GM21447 (cell line): ENCODE measurements around the gene PCDHGA8.
"Not testable (repeated sequence)": the region's sequence is repeated elsewhere in the genome, so short reads cannot be mapped to it uniquely, and the experiment has no call there.

Experiments used
- ATAC-seq: cut with Tn5 transposase; IDR thresholded peaks from one replicate; pipeline ENCODE4 v1.9.1; 2021; ENCODE audit not compliant: unreplicated experiment

Gene PCDHGA8

DNA sequence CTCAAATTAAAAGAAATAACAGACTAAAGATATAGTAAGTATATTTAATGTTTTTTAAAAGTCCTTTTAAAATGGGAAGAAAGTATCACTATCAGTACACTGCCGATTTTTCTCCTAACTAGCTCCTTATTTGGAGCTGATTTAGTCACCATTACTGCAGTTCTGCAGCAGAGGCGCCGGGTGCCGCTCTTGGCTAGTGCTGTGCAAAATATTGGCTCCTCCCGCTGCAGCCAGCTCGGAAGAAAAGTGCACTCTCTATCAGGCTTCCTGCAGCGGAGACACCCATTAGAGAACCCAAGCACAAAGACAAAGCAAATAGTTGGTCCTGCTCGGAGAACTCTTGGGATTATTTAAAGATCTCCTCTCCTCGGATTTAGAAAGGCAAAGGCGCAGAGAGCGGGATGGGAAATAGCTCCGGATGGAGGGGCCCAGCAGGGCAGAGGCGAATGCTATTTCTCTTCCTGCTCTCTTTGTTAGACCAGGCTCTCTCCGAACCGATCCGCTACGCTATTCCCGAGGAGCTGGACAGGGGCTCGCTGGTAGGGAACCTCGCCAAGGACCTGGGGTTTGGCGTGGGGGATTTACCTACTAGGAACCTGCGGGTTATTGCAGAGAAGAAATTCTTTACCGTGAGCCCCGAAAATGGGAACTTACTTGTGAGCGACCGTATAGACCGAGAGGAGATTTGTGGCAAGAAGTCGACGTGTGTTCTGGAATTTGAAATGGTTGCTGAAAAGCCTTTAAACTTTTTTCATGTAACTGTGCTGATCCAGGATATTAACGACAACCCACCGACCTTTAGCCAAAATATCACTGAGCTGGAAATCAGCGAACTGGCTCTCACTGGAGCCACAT is 22.2 kb upstream of the PCDHGA8 start, which contains the start of gene PCDHGB3:
Gene PCDHGB3 (plus strand): TSS at position 249 of the 855 bp plus-strand sequence. CDS start 153 bp downstream, at position 402.
- ATAC-seq: no peak

DNA sequence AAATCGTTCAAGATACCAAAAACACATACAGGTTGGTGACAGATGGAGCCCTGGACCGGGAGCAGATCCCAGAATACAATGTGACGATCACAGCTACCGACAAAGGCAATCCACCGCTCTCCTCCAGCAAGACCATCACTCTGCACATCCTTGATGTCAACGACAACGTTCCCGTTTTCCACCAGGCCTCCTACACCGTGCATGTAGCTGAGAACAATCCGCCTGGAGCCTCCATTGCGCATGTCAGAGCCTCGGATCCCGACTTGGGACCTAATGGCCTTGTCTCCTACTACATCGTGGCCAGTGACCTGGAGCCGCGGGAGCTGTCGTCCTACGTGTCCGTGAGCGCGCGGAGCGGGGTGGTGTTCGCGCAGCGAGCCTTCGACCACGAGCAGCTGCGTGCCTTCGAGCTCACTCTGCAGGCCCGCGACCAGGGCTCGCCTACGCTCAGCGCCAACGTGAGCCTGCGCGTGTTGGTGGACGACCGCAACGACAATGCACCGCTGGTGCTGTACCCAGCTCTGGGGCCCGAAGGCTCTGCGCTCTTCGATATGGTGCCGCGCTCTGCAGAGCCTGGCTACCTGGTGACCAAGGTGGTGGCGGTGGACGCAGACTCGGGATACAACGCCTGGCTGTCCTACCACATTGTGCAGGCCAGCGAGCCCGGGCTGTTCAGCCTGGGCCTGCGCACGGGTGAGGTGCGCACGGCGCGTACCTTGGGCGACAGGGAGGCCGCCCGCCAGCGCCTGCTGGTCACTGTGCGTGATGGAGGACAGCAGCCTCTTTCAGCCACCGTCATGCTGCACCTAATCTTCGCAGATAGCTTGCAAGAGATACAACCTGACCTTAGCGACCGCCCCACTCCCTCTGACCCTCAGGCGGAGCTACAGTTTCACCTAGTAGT is 20.6 kb upstream of the PCDHGA8 start:
- ATAC-seq: no peak

DNA sequence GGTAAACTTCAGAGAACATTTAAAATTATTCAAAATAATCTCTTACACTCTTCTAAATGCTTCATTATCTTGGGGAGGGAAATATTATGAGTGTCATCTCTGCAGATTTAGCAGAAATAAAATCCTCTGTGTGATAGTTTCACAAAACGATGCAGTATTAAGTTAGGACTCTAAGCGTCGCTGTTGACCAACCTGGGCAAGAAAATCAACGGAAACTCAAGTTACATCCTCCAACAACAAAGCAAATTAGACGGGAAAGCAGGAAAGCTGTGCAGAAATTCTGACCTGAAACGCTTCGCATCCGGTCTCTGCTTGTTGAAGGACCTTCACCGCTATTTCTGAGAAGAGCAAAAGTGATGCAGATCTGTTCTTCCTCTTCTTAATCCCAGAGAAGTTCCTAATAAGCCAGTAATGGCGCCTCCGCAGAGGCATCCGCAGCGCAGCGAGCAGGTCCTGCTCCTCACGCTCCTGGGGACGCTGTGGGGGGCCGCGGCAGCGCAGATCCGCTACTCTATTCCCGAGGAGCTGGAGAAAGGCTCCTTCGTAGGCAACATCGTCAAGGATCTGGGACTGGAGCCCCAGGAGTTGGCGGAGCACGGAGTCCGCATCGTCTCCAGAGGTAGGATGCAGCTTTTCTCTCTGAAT is 18.6 kb upstream of the PCDHGA8 start, which contains the start of gene PCDHGA6:
Gene PCDHGA6 (plus strand): TSS at position 219 of the 645 bp plus-strand sequence. CDS start 193 bp downstream, at position 412.
- no peak for ATAC-seq

DNA sequence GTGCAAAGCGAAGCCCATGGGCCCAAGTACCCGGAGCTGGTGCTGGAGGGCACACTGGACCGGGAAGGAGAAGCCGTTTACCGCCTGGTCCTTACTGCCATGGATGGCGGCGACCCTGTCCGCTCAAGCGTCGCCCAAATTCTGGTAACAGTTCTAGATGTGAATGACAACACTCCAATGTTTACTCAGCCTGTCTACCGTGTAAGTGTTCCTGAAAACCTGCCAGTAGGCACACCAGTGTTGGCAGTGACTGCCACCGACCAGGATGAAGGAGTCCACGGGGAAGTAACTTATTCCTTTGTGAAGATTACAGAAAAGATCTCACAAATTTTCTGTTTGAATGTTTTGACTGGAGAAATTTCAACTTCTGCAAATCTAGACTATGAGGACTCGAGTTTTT is 17.8 kb upstream of the PCDHGA8 start:
- ATAC-seq: no peak

DNA sequence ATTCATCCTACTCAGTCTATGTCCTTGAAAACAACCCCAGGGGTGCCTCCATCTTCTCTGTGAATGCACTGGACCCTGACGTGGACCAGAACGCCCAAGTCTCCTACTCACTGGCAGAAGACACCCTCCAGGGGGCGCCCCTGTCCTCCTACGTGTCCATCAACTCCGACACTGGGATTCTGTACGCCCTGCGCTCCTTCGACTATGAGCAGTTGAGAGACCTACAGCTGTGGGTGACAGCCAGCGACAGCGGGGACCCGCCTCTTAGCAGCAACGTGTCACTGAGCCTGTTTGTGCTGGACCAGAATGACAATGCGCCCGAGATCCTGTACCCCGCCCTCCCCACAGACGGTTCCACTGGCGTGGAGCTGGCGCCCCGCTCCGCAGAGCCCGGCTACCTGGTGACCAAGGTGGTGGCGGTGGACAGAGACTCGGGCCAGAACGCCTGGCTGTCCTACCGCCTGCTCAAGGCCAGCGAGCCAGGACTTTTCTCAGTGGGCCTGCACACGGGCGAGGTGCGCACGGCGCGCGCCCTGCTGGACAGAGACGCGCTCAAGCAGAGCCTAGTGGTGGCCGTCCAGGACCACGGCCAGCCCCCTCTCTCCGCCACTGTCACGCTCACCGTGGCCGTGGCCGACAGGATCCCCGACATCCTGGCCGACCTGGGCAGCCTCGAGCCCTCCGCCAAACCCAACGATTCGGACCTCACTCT is 16.8 kb upstream of the PCDHGA8 start:
- not testable (repeated sequence) for ATAC-seq

DNA sequence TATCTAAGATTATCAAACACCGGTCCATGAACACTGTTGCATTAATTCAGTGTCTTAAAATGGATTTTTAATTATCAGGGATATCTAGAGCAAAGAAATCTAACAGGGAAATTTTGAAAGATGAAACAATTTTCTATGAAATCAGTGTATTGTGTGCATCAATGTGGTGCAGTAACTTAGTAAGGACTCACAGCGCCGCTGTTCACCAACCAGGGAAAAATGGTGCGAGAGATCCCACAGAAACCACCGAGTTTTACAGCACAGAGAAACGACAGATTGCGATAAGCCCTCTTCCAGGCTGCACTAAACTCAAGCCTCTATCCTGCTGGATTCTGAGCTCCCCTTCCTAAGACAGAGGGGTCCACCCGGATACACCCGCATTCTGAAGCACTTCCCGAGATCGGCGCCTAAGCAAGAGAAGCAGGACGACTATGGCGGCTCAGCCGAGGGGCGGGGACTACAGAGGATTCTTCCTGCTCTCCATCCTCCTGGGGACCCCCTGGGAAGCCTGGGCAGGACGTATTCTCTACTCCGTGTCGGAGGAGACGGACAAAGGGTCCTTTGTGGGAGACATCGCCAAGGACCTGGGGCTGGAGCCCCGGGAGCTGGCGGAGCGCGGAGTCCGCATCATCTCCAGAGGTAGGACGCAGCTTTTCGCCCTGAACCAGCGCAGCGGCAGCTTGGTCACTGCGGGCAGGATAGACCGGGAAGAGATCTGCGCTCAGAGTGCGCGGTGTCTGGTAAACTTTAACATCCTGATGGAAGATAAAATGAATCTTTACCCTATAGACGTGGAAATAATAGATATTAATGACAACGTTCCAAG is 9.8 kb upstream of the PCDHGA8 start, which contains the start of gene PCDHGA7:
Gene PCDHGA7 (plus strand): TSS at position 274 of the 826 bp plus-strand sequence. CDS start 158 bp downstream, at position 432.
- ATAC-seq: no peak

DNA sequence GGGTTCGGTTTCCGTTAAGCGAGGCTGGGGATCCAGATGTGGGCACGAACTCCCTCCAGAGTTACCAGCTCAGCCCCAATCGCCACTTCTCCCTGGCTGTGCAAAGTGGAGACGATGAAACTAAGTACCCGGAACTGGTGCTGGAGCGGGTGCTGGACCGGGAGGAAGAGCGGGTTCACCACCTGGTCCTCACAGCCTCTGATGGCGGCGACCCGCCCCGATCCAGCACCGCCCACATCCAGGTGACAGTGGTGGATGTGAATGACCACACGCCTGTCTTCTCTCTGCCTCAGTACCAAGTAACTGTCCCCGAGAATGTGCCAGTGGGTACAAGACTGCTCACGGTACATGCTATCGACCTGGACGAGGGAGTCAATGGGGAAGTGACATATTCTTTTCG is 9.1 kb upstream of the PCDHGA8 start:
- no peak for ATAC-seq

DNA sequence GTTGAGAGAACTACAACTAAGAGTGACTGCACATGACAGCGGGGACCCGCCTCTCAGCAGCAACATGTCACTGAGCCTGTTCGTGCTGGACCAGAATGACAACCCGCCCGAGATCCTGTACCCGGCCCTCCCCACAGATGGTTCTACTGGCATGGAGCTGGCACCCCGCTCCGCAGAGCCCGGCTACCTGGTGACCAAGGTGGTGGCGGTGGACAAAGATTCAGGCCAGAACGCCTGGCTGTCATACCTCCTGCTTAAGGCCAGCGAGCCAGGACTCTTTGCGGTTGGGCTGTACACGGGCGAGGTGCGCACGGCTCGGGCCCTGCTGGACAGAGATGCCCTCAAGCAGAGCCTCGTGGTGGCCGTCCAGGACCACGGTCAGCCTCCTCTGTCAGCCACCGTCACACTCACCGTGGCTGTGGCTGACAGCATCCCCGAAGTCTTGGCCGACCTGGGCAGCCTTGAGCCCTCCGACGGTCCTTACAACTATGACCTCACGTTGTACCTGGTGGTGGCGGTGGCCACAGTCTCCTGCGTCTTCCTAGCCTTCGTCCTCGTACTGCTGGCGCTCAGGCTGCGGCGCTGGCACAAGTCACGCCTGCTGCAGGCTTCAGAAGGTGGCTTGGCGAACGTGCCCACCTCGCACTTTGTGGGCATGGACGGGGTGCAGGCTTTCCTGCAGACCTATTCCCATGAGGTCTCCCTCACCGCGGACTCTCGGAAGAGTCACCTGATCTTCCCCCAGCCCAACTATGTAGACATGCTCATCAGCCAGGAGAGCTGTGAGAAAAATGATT is 7.8 kb upstream of the PCDHGA8 start:
- no peak for ATAC-seq

DNA sequence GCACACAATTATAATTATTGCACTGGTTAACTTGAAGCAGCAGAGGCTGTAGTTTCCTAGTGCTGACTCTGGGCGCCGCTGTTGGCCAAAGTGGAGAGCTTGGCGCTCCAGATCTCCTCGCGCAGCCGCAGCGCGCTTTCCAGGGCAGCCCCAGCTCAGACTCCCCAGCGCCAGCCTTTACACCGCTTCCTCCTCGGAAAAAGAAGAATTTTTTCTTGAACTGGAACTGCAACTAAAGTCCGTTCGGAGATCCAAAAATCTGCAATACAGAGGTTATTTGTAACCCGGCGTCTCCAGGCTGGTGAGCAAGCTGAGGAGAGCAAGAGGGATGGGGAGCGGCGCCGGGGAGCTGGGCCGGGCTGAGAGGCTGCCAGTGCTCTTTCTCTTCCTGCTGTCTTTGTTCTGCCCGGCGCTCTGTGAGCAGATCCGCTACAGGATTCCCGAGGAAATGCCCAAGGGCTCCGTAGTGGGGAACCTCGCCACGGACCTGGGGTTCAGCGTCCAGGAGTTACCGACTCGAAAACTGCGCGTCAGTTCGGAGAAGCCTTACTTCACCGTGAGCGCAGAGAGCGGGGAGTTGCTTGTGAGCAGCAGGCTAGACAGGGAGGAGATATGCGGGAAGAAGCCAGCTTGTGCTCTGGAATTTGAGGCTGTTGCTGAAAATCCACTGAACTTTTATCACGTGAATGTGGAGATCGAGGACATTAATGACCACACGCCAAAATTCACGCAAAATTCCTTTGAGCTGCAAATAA is 4.7 kb upstream of the PCDHGA8 start, which contains the start of gene PCDHGB4:
Gene PCDHGB4 (plus strand): TSS at position 142 of the 755 bp plus-strand sequence. CDS start 187 bp downstream, at position 329.
- ATAC-seq: not testable (repeated sequence)

DNA sequence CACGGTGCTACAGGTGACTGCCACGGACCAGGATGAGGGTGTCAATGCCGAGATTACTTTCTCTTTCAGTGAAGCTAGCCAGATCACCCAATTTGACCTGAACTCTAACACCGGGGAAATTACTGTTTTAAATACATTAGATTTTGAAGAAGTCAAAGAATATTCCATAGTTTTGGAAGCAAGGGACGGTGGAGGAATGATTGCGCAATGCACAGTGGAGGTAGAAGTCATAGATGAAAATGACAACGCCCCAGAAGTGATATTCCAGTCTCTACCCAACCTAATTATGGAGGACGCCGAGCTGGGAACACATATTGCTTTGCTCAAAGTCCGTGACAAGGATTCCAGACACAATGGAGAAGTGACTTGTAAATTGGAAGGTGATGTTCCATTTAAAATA is 3.8 kb upstream of the PCDHGA8 start:
- ATAC-seq: no peak

DNA sequence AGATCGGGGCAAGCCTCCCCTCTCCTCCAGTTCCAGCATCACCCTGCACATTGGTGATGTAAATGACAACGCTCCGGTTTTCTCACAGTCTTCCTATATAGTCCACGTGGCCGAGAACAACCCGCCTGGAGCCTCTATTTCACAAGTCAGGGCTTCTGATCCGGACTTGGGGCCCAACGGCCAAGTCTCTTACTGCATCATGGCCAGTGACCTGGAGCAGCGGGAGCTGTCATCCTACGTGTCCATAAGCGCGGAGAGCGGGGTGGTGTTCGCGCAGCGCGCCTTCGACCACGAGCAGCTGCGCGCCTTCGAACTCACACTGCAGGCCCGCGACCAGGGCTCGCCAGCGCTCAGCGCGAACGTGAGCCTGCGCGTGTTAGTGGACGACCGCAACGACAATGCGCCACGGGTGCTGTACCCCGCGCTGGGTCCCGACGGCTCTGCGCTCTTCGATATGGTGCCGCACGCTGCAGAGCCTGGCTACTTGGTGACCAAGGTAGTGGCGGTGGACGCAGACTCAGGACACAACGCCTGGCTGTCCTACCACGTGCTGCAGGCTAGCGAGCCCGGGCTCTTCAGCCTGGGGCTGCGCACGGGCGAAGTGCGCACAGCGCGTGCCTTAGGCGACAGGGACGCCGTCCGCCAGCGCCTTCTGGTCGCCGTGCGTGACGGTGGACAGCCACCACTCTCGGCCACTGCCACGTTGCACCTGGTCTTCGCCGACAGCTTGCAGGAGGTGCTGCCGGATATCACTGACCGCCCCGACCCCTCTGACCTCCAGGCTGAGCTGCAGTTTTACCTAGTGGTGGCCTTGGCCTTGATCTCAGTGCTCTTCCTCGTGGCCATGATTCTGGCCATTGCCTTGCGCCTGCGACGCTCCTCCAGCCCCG is 3.0 kb upstream of the PCDHGA8 start:
- ATAC-seq: no peak

DNA sequence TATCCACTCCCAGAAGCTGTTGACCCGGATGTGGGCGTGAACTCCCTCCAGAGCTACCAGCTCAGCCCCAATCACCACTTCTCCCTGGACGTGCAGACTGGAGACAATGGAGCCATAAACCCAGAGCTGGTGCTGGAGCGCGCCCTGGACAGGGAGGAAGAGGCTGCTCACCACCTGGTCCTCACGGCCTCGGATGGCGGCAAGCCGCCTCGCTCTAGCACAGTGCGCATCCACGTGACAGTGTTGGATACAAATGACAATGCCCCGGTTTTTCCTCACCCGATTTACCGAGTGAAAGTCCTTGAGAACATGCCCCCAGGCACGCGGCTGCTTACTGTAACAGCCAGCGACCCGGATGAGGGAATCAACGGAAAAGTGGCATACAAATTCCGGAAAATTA is 834 bp downstream of the PCDHGA8 start:
- no peak for ATAC-seq

DNA sequence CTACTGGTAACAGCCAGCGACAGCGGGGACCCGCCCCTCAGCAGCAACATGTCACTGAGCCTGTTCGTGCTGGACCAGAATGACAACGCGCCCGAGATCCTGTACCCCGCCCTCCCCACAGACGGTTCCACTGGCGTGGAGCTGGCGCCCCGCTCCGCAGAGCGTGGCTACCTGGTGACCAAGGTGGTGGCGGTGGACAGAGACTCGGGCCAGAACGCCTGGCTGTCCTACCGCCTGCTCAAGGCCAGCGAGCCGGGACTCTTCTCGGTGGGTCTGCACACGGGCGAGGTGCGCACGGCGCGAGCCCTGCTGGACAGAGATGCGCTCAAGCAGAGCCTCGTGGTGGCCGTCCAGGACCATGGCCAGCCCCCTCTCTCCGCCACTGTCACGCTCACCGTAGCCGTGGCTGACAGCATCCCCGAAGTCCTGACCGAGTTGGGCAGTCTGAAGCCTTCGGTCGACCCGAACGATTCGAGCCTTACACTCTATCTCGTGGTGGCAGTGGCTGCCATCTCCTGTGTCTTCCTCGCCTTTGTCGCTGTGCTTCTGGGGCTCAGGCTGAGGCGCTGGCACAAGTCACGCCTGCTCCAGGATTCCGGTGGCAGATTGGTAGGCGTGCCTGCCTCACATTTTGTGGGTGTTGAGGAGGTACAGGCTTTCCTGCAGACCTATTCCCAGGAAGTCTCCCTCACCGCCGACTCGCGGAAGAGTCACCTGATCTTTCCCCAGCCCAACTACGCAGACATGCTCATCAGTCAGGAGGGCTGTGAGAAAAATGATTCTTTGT is 2.2 kb downstream of the PCDHGA8 start:
- ATAC-seq: not testable (repeated sequence)

DNA sequence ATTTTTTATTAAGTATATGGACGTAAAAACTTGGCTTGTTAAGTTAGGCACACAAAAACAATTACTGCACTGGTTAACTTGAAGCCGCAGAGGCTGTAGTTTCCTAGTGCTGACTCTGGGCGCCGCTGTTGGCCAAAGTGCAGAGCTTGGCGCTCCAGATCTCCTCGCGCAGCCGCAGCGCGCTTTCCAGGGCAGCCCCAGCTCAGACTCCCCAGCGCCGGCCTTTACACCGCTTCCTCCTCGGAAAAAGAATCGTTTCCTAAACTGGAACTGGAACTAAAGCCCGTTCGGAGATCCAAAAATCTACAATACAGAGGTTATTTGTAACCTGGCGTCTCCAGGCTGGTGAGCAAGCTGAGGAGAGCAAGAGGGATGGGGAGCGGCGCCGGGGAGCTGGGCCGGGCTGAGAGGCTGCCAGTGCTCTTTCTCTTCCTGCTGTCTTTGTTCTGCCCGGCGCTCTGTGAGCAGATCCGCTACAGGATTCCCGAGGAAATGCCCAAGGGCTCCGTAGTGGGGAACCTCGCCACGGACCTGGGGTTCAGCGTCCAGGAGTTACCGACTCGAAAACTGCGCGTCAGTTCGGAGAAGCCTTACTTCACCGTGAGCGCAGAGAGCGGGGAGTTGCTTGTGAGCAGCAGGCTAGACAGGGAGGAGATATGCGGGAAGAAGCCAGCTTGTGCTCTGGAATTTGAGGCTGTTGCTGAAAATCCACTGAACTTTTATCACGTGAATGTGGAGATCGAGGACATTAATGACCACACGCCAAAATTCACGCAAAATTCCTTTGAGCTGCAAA is 5.5 kb downstream of the PCDHGA8 start, which contains the start of gene PCDHGB5:
Gene PCDHGB5 (plus strand): TSS at position 192 of the 796 bp plus-strand sequence. CDS start 181 bp downstream, at position 373.
- ATAC-seq: peak; percentile 73

DNA sequence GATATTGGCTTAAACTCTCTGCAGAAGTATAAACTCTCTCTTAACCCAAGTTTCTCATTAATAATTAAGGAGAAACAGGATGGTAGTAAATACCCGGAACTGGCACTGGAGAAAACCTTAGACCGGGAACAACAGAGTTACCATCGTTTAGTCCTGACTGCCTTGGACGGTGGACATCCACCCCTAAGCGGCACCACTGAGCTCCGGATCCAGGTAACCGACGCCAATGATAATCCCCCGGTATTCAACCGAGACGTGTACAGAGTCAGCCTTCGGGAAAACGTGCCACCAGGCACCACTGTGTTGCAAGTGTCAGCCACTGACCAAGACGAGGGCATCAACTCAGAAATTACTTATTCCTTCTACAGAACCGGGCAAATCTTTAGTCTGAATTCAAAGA is 6.2 kb downstream of the PCDHGA8 start:
- ATAC-seq: no peak
